GM12878 (cell line): ENCODE data around the gene EMILIN3. TPM values are rescaled to one million over a fixed set of nuclear protein-coding genes. Genes with fewer than 3 reads are reported as not detected.

Source experiments
- ATAC-seq: fragments of 200-7000 bp; cut with Tn5 transposase; 3 replicates; pipeline ENCODE4 v1.9.1; 2020; ENCODE audit warnings: mild to moderate bottlenecking, moderate library complexity
- BruUV-seq: library from RNA; stranded (reverse); fragments of 400-500 nt; replicated peaks from 2 replicates; lab custom pipeline; 2021; lab: Mats Ljungman, UMichigan
- CTCF ChIA-PET: fragments of 300-600 bp; sonication (Branson Sonifier 250); formaldehyde crosslinking; extraction: SDS; loops from one replicate; lab custom pipeline; 2021; ENCODE audit warnings: inconsistent platforms; lab: Yijun Ruan, JAX
- POLR2A ChIA-PET: fragments of 350-600 bp; formaldehyde crosslinking; extraction: SDS; loops from one replicate; lab custom pipeline; 2021; ENCODE audit warnings: inconsistent platforms; lab: Charles Lee
- RAD21 ChIA-PET: fragments of 300-600 bp; sonication (Branson Sonifier 250); formaldehyde crosslinking; loops from one replicate; lab custom pipeline; 2023; ENCODE audit warnings: antibody characterized with exemption; ENCODE audit not compliant: unreplicated experiment; lab: Charles Lee
- SMC1A ChIA-PET: fragments of 300-600 bp; sonication (Branson Sonifier 250); formaldehyde crosslinking; loops from one replicate; lab custom pipeline; 2023; ENCODE audit not compliant: unreplicated experiment, uncharacterized antibody; lab: Charles Lee
- DNase-seq: peaks from one replicate; pipeline ENCODE4 v3.0.0-alpha.2; 2011; ENCODE audit warnings: low read depth, low spot score
- FAIRE-seq: peaks from 3 replicates; lab custom pipeline; 2011; peaks lifted over from hg19 to GRCh38; lab: Jason Lieb, UNC
- H2AFZ ChIP-seq: 2 replicates; pipeline ENCODE4 v1.6.0; 2011; ENCODE audit warnings: low read depth, low read length, control low read depth; ENCODE audit not compliant: control insufficient read depth
- H3K27ac ChIP-seq: 2 replicates; pipeline ENCODE4 v1.5.1; 2011; ENCODE audit warnings: control low read depth; ENCODE audit not compliant: control insufficient read depth, insufficient read depth
- H3K27me3 ChIP-seq, 2 experiments: replicated peaks in 1 of 2; 2 replicates each; pipeline versions ENCODE4 v1.6.0 to v1.6.1; 2011; ENCODE audit warnings: low read length in 1 of 2; ENCODE audit not compliant: control insufficient read depth in 2 of 2, insufficient read depth in 2 of 2
- H3K36me3 ChIP-seq, 2 experiments: 2 replicates each; pipeline ENCODE4 v1.5.1; 2011; ENCODE audit warnings: low read length in 1 of 2; ENCODE audit not compliant: control insufficient read depth in 2 of 2, insufficient read depth in 2 of 2
- H3K4me1 ChIP-seq: 2 replicates; pipeline ENCODE4 v1.6.1; 2011; ENCODE audit warnings: mild to moderate bottlenecking, low read length, moderate library complexity, mixed read lengths; ENCODE audit not compliant: control insufficient read depth, insufficient read depth
- H3K4me2 ChIP-seq: 2 replicates; pipeline ENCODE4 v1.6.0; 2011; ENCODE audit warnings: control low read depth; ENCODE audit not compliant: control insufficient read depth, insufficient read depth
- H3K4me3 ChIP-seq: fragments of 200-600 bp; sonication (generic); 2 replicates; pipeline ENCODE4 v1.5.1; 2016
- H3K79me2 ChIP-seq: 2 replicates; pipeline ENCODE4 v1.6.0; 2011; ENCODE audit warnings: low read length; ENCODE audit not compliant: control insufficient read depth, insufficient read depth
- H3K9ac ChIP-seq: 2 replicates; pipeline ENCODE4 v1.8.0; 2011; ENCODE audit warnings: low read length, control low read depth, mixed read lengths; ENCODE audit not compliant: control insufficient read depth, insufficient read depth
- H3K9me3 ChIP-seq: replicated peaks from 3 replicates; pipeline ENCODE4 v1.5.1; 2011; ENCODE audit warnings: mild to moderate bottlenecking, low read length; ENCODE audit not compliant: control insufficient read depth, insufficient read depth
- H4K20me1 ChIP-seq: 2 replicates; pipeline ENCODE4 v1.6.0; 2011; ENCODE audit not compliant: control insufficient read depth, insufficient read depth
- ASH2L ChIP-seq: fragments of 300-600, 200-600 bp; sonication (generic); IDR thresholded peaks from 2 replicates; pipeline ENCODE4 v1.6.1; 2017; ENCODE audit warnings: low read depth, mild to moderate bottlenecking, borderline replicate concordance
- CBX3 ChIP-seq: fragments of 200-600 bp; sonication (generic); IDR thresholded peaks from 2 replicates; pipeline ENCODE4 v1.6.1; 2016; ENCODE audit warnings: low read depth, borderline replicate concordance
- DPF2 ChIP-seq: fragments of 450-650 bp; IDR thresholded peaks from 2 replicates; pipeline ENCODE4 v1.6.1; 2017; ENCODE audit warnings: mild to moderate bottlenecking
- IKZF1 ChIP-seq: fragments of 450-650 bp; conservative IDR thresholded peaks from 2 replicates; pipeline ENCODE4 v1.6.1; 2017; ENCODE audit warnings: antibody characterized with exemption, mild to moderate bottlenecking
- MEF2B ChIP-seq: fragments of 450-650 bp; IDR thresholded peaks from 2 replicates; pipeline ENCODE4 v1.6.1; 2018; ENCODE audit warnings: mild to moderate bottlenecking, moderate library complexity; ENCODE audit not compliant: partially characterized antibody, poor library complexity, severe bottlenecking
- NR2C2 ChIP-seq: IDR thresholded peaks from 2 replicates; pipeline ENCODE4 v1.6.1; 2011; ENCODE audit warnings: borderline replicate concordance, low read depth; ENCODE audit not compliant: control insufficient read depth, insufficient read length
- RB1 ChIP-seq: fragments of 450-650 bp; formaldehyde crosslinking; IDR thresholded peaks from 2 replicates; pipeline ENCODE4 v1.6.1; 2017; ENCODE audit warnings: mild to moderate bottlenecking, borderline replicate concordance
- TARDBP ChIP-seq: IDR thresholded peaks from 2 replicates; pipeline ENCODE4 v1.6.1; 2016; ENCODE audit warnings: borderline replicate concordance
- ZNF622 ChIP-seq: fragments of 450-650 bp; IDR thresholded peaks from 2 replicates; pipeline ENCODE4 v1.6.1; 2017; ENCODE audit warnings: mild to moderate bottlenecking, inconsistent platforms
- WGBS: methylation state at CpG from one replicate; pipeline ENCODE4 v1.1.6; 2016; ENCODE audit warnings: low lambda C conversion rate; ENCODE audit not compliant: insufficient replicate concordance, insufficient coverage; ENCODE audit errors: missing lambda C conversion rate; 5-methylcytosine and 5-hydroxymethylcytosine counted together
- in situ Hi-C: fragments of 300-500 bp; cut with MboI; formaldehyde crosslinking; loops from 9 replicates; pipeline ENCODE4 v1.14.3; 2018; ENCODE audit warnings: mixed read lengths
- intact Hi-C: fragments of 100-400 bp; cut with micrococcal nuclease; formaldehyde crosslinking; loops from one replicate; pipeline ENCODE4 v1.14.2; 2022; ENCODE audit not compliant: unreplicated experiment
- polyA plus RNA-seq, 11 experiments: library from polyadenylated mRNA; depleted of rRNA in 4 of 11; unstranded in 6 of 11; stranded (reverse) in 5 of 11; fragments of >200 nt; fragmentation: Nextera tagmentation in 4 of 11; fragmentation: Illumina TruSeq in 1 of 11; extraction: Ambion mirVana in 4 of 11; extraction: Trizol in 1 of 11; gene quantifications; 1 replicate in 1 of 11; 2 replicates in 10 of 11; pipeline versions ENCODE4 v1.2.1 to v1.2.3, GENCODE V29; 2011 to 2016; ENCODE audit warnings: inconsistent platforms in 2 of 11, missing spikeins in 2 of 11, low read depth in 1 of 11
- total RNA-seq, 4 experiments: library from RNA; depleted of rRNA in 3 of 4; stranded (reverse); fragments of >200 nt in 3 of 4; fragmentation: Illumina TruSeq in 1 of 4; extraction: Trizol in 1 of 4; gene quantifications; 2 replicates each; pipeline versions ENCODE4 v1.2.1 to v1.2.3, GENCODE V29; 2013 to 2021
- TF ChIP-seq, protein P1 (sequence below): fragments of 450-650 bp; conservative IDR thresholded peaks from 2 replicates; pipeline ENCODE4 v1.6.1; 2017; ENCODE audit warnings: mild to moderate bottlenecking, moderate library complexity
- TF ChIP-seq, protein P2 (sequence below): IDR thresholded peaks from 2 replicates; pipeline ENCODE4 v1.6.1; 2012; ENCODE audit warnings: low read depth, low read length, improper control_type of control experiment
- TF ChIP-seq, protein P3 (sequence below): fragments of 450-650 bp; IDR thresholded peaks from 2 replicates; pipeline ENCODE4 v1.6.1; 2017; ENCODE audit warnings: mild to moderate bottlenecking, moderate library complexity
- TF ChIP-seq, protein P4 (sequence below): fragments of 450-650 bp; IDR thresholded peaks from 2 replicates; pipeline ENCODE4 v1.6.1; 2016; ENCODE audit warnings: mild to moderate bottlenecking, moderate library complexity, borderline replicate concordance

Gene EMILIN3
- total and polyA plus RNA-seq, 10 of the 15 experiments (the other 5 are each of a cell fraction or from before 2014, with no cell fraction given) = not detected

DNA sequence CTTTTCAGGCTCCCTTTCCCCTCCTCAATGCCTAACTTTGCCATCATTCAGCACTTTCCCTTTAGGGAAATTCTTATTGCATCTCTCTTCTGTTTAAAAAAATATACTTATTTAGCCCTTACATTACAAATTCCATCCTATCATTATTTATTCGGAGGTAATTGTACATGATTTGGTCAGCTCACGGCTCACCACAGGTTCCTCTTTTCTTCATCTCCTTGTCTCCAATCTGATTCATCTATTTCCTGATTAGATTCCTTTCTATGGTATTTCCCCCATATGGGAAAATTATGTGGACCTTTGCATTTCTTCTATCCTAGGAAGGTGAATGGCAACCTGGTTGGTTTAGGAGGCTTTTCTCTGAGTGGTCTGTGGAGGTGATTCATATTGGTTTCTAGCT, 12.9 kb upstream of the EMILIN3 start:
- POLR2A ChIA-PET = no interaction called here
- RAD21 ChIA-PET = no interaction called here
- CTCF ChIA-PET = no interaction called here
- H3K4me1 ChIP-seq = no peaks in the 10 kb centered on the region
- 0 out of 4 replicates have a peak, but pooled peaks cover 0 to 1% of the 10 kb centered on the region in 2 experiments for H3K27me3 ChIP-seq
- H3K4me2 ChIP-seq = no peak overlapping the region
- no peaks in the 10 kb centered on the region for H3K36me3 ChIP-seq
- H2AFZ ChIP-seq = no peak overlapping the region
- intact Hi-C loops (no loop called here), in situ Hi-C loops (no loop called here)
- SMC1A ChIA-PET = interaction anchor here (0.6 kb wide), 1 partner anchor 155 kb away, joined by 3 read pairs; no protein-coding TSS in a partner anchor
- ATAC-seq (no peak), FAIRE-seq (no peak), DNase-seq (no peak)
- WGBS = 2% methylated on average over 2 of the region's 2 CpGs
- H3K9me3 ChIP-seq = no peaks in the 10 kb centered on the region
- no peaks in the 10 kb centered on the region for H3K79me2 ChIP-seq
- no TSS peak for BruUV-seq
- H4K20me1 ChIP-seq = no peaks in the 10 kb centered on the region
- H3K27ac ChIP-seq = no peak overlapping the region
- H3K9ac ChIP-seq = no peak overlapping the region
- H3K4me3 ChIP-seq = no peak overlapping the region
- no peak for TF ChIP-seq MEF2B
- TF ChIP-seq, protein P1, sequence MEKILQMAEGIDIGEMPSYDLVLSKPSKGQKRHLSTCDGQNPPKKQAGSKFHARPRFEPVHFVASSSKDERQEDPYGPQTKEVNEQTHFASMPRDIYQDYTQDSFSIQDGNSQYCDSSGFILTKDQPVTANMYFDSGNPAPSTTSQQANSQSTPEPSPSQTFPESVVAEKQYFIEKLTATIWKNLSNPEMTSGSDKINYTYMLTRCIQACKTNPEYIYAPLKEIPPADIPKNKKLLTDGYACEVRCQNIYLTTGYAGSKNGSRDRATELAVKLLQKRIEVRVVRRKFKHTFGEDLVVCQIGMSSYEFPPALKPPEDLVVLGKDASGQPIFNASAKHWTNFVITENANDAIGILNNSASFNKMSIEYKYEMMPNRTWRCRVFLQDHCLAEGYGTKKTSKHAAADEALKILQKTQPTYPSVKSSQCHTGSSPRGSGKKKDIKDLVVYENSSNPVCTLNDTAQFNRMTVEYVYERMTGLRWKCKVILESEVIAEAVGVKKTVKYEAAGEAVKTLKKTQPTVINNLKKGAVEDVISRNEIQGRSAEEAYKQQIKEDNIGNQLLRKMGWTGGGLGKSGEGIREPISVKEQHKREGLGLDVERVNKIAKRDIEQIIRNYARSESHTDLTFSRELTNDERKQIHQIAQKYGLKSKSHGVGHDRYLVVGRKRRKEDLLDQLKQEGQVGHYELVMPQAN = no peak
- no peak for TF ChIP-seq RB1
- TF ChIP-seq ASH2L = no peak
- TF ChIP-seq, protein P2, sequence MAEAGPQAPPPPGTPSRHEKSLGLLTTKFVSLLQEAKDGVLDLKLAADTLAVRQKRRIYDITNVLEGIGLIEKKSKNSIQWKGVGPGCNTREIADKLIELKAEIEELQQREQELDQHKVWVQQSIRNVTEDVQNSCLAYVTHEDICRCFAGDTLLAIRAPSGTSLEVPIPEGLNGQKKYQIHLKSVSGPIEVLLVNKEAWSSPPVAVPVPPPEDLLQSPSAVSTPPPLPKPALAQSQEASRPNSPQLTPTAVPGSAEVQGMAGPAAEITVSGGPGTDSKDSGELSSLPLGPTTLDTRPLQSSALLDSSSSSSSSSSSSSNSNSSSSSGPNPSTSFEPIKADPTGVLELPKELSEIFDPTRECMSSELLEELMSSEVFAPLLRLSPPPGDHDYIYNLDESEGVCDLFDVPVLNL = no peak
- TF ChIP-seq CBX3 = no peak
- TF ChIP-seq, protein P3, sequence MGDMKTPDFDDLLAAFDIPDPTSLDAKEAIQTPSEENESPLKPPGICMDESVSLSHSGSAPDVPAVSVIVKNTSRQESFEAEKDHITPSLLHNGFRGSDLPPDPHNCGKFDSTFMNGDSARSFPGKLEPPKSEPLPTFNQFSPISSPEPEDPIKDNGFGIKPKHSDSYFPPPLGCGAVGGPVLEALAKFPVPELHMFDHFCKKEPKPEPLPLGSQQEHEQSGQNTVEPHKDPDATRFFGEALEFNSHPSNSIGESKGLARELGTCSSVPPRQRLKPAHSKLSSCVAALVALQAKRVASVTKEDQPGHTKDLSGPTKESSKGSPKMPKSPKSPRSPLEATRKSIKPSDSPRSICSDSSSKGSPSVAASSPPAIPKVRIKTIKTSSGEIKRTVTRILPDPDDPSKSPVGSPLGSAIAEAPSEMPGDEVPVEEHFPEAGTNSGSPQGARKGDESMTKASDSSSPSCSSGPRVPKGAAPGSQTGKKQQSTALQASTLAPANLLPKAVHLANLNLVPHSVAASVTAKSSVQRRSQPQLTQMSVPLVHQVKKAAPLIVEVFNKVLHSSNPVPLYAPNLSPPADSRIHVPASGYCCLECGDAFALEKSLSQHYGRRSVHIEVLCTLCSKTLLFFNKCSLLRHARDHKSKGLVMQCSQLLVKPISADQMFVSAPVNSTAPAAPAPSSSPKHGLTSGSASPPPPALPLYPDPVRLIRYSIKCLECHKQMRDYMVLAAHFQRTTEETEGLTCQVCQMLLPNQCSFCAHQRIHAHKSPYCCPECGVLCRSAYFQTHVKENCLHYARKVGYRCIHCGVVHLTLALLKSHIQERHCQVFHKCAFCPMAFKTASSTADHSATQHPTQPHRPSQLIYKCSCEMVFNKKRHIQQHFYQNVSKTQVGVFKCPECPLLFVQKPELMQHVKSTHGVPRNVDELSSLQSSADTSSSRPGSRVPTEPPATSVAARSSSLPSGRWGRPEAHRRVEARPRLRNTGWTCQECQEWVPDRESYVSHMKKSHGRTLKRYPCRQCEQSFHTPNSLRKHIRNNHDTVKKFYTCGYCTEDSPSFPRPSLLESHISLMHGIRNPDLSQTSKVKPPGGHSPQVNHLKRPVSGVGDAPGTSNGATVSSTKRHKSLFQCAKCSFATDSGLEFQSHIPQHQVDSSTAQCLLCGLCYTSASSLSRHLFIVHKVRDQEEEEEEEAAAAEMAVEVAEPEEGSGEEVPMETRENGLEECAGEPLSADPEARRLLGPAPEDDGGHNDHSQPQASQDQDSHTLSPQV = no peak
- TF ChIP-seq IKZF1 = no peak
- no peak for TF ChIP-seq ZNF622
- no peak for TF ChIP-seq TARDBP
- no peak for TF ChIP-seq NR2C2
- TF ChIP-seq DPF2 = no peak
- TF ChIP-seq, protein P4, sequence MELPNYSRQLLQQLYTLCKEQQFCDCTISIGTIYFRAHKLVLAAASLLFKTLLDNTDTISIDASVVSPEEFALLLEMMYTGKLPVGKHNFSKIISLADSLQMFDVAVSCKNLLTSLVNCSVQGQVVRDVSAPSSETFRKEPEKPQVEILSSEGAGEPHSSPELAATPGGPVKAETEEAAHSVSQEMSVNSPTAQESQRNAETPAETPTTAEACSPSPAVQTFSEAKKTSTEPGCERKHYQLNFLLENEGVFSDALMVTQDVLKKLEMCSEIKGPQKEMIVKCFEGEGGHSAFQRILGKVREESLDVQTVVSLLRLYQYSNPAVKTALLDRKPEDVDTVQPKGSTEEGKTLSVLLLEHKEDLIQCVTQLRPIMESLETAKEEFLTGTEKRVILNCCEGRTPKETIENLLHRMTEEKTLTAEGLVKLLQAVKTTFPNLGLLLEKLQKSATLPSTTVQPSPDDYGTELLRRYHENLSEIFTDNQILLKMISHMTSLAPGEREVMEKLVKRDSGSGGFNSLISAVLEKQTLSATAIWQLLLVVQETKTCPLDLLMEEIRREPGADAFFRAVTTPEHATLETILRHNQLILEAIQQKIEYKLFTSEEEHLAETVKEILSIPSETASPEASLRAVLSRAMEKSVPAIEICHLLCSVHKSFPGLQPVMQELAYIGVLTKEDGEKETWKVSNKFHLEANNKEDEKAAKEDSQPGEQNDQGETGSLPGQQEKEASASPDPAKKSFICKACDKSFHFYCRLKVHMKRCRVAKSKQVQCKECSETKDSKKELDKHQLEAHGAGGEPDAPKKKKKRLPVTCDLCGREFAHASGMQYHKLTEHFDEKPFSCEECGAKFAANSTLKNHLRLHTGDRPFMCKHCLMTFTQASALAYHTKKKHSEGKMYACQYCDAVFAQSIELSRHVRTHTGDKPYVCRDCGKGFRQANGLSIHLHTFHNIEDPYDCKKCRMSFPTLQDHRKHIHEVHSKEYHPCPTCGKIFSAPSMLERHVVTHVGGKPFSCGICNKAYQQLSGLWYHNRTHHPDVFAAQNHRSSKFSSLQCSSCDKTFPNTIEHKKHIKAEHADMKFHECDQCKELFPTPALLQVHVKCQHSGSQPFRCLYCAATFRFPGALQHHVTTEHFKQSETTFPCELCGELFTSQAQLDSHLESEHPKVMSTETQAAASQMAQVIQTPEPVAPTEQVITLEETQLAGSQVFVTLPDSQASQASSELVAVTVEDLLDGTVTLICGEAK = no peak
